ENCODE data around the gene LEPR. TPM values are rescaled to one million over a fixed set of nuclear protein-coding genes. Genes with fewer than 3 reads are reported as not detected.

LEPR gene
- total and polyA plus RNA-seq, 4 donors: 42.0 to 103 (median 72.7) TPM

DNA sequence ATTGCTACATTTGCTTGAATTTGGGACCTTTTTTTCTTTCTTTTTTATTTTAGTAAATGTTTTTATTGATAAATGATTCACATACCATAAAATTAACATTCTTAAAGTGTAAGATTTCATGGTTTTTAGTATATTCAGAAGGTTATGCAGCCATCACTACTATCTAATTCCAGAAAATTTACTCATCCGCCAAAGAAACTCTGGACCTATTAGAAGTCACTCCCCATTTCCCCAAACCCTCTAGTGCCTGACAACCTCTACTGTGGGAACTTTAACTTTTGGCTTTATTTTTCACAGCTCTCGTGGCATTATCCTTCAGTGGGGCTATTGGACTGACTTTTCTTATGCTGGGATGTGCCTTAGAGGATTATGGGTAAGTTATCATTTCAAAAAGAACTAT lies 4.5 kb downstream of the LEPR start:
- DNase-seq (ENCODE audit: low spot score): no peak
- no peak for TF ChIP-seq NR2F2 (IDR thresholded peaks at IDR 0.05)
- no peak for TF ChIP-seq HNF4G (IDR thresholded peaks at IDR 0.05)
- TF ChIP-seq YY1 (IDR thresholded peaks at IDR 0.05): no peak
- TF ChIP-seq SP1 (IDR thresholded peaks at IDR 0.05): no peak
- TF ChIP-seq GABPA (IDR thresholded peaks at IDR 0.05 in 1 of 2, conservative IDR thresholded peaks at IDR 0.05 in 1 of 2): no peak
- TF ChIP-seq, protein P1, sequence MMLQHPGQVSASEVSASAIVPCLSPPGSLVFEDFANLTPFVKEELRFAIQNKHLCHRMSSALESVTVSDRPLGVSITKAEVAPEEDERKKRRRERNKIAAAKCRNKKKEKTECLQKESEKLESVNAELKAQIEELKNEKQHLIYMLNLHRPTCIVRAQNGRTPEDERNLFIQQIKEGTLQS (IDR thresholded peaks at IDR 0.05): no peak
- no peak for TF ChIP-seq TAF1 (conservative IDR thresholded peaks at IDR 0.05)
- no peak for TF ChIP-seq JUND (IDR thresholded peaks at IDR 0.05)
- no peak for TF ChIP-seq EGR1 (IDR thresholded peaks at IDR 0.05; ENCODE audit: low read depth in 2 of 2)
- no peak for TF ChIP-seq FOXA2 (IDR thresholded peaks at IDR 0.05)
- no peak for TF ChIP-seq ZBTB33 (IDR thresholded peaks at IDR 0.05)
- TF ChIP-seq FOXA1 (IDR thresholded peaks at IDR 0.05): no peak
- H3K4me1 ChIP-seq (ENCODE audit: control insufficient read depth in 4 of 4, insufficient read depth in 4 of 4, low read length in 3 of 4): peaks cover 0 to 14% (median 9%) of the 10 kb centered on the region in 4 donors
- H3K36me3 ChIP-seq (ENCODE audit: control insufficient read depth in 4 of 4, insufficient read depth in 3 of 4, low read depth in 1 of 4, low read length in 3 of 4): peaks cover 2 to 19% (median 17%) of the 10 kb centered on the region in 4 donors
- no peak overlapping the region for H3K4me3 ChIP-seq (ENCODE audit: low read depth in 1 of 3, low read length in 3 of 3)
- WGBS: 96% methylated on average over 2 of the region's 2 CpGs
- no peaks in the 10 kb centered on the region for H3K27me3 ChIP-seq (ENCODE audit: control insufficient read depth in 4 of 4, insufficient read depth in 4 of 4, low read length in 3 of 4)
- H3K9ac ChIP-seq (ENCODE audit: low read depth in 1 of 2, low read length in 2 of 2): no peak overlapping the region
- no peak overlapping the region for H3K27ac ChIP-seq (ENCODE audit: low read depth in 1 of 2, low read length in 2 of 2)
- no peaks in the 10 kb centered on the region for H3K9me3 ChIP-seq (ENCODE audit: control insufficient read depth in 4 of 4, low read length in 3 of 4)

- H3K27ac ChIP-seq (ENCODE audit: low read depth in 1 of 2, low read length in 2 of 2): no peak overlapping the region
- H3K36me3 ChIP-seq (ENCODE audit: control insufficient read depth in 4 of 4, insufficient read depth in 3 of 4, low read depth in 1 of 4, low read length in 3 of 4): peaks cover 2 to 24% (median 19%) of the 10 kb centered on the region in 4 donors
Measured at GRCh38 chr1:65425697-65426096, 5.2 kb downstream of the LEPR start.

More at GRCh38 chr1:65425697-65426096, 5.2 kb downstream of the LEPR start:
- Histone ChIP-seq H3K4me1 (ENCODE audit: control insufficient read depth in 4 of 4, insufficient read depth in 4 of 4, low read length in 3 of 4) (peaks cover 0 to 14% (median 9%) of the 10 kb centered on the region in 4 donors), H3K9me3 (ENCODE audit: control insufficient read depth in 4 of 4, low read length in 3 of 4) (no peaks in the 10 kb centered on the region), H3K27me3 (ENCODE audit: control insufficient read depth in 4 of 4, insufficient read depth in 4 of 4, low read length in 3 of 4) (no peaks in the 10 kb centered on the region), H3K9ac (ENCODE audit: low read depth in 1 of 2, low read length in 2 of 2) (no peak overlapping the region), H3K4me3 (ENCODE audit: low read depth in 1 of 3, low read length in 3 of 3) (no peak overlapping the region)
- DNase-seq (ENCODE audit: low spot score): no peak
- TF ChIP-seq NR2F2 (IDR thresholded peaks at IDR 0.05): no peak
- TF ChIP-seq YY1 (IDR thresholded peaks at IDR 0.05): no peak
- TF ChIP-seq, protein P2, sequence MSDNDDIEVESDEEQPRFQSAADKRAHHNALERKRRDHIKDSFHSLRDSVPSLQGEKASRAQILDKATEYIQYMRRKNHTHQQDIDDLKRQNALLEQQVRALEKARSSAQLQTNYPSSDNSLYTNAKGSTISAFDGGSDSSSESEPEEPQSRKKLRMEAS (IDR thresholded peaks at IDR 0.05): no peak
- TF ChIP-seq GABPA (IDR thresholded peaks at IDR 0.05 in 1 of 2, conservative IDR thresholded peaks at IDR 0.05 in 1 of 2): no peak
- TF ChIP-seq, protein P3, sequence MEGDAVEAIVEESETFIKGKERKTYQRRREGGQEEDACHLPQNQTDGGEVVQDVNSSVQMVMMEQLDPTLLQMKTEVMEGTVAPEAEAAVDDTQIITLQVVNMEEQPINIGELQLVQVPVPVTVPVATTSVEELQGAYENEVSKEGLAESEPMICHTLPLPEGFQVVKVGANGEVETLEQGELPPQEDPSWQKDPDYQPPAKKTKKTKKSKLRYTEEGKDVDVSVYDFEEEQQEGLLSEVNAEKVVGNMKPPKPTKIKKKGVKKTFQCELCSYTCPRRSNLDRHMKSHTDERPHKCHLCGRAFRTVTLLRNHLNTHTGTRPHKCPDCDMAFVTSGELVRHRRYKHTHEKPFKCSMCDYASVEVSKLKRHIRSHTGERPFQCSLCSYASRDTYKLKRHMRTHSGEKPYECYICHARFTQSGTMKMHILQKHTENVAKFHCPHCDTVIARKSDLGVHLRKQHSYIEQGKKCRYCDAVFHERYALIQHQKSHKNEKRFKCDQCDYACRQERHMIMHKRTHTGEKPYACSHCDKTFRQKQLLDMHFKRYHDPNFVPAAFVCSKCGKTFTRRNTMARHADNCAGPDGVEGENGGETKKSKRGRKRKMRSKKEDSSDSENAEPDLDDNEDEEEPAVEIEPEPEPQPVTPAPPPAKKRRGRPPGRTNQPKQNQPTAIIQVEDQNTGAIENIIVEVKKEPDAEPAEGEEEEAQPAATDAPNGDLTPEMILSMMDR (IDR thresholded peaks at IDR 0.05; ENCODE audit: low read depth, low read length, missing input control): no peak
- TF ChIP-seq FOXA1 (IDR thresholded peaks at IDR 0.05): no peak
- no peak for TF ChIP-seq HNF4A (conservative IDR thresholded peaks at IDR 0.05)
- TF ChIP-seq RXRA (IDR thresholded peaks at IDR 0.05): no peak
- no peak for TF ChIP-seq SP1 (IDR thresholded peaks at IDR 0.05)
- TF ChIP-seq, protein P1 (IDR thresholded peaks at IDR 0.05): no peak
- no peak for TF ChIP-seq ZBTB33 (IDR thresholded peaks at IDR 0.05)
- TF ChIP-seq TAF1 (conservative IDR thresholded peaks at IDR 0.05): no peak
- TF ChIP-seq JUND (IDR thresholded peaks at IDR 0.05): no peak
- TF ChIP-seq FOXA2 (IDR thresholded peaks at IDR 0.05): no peak
- TF ChIP-seq, protein P4, sequence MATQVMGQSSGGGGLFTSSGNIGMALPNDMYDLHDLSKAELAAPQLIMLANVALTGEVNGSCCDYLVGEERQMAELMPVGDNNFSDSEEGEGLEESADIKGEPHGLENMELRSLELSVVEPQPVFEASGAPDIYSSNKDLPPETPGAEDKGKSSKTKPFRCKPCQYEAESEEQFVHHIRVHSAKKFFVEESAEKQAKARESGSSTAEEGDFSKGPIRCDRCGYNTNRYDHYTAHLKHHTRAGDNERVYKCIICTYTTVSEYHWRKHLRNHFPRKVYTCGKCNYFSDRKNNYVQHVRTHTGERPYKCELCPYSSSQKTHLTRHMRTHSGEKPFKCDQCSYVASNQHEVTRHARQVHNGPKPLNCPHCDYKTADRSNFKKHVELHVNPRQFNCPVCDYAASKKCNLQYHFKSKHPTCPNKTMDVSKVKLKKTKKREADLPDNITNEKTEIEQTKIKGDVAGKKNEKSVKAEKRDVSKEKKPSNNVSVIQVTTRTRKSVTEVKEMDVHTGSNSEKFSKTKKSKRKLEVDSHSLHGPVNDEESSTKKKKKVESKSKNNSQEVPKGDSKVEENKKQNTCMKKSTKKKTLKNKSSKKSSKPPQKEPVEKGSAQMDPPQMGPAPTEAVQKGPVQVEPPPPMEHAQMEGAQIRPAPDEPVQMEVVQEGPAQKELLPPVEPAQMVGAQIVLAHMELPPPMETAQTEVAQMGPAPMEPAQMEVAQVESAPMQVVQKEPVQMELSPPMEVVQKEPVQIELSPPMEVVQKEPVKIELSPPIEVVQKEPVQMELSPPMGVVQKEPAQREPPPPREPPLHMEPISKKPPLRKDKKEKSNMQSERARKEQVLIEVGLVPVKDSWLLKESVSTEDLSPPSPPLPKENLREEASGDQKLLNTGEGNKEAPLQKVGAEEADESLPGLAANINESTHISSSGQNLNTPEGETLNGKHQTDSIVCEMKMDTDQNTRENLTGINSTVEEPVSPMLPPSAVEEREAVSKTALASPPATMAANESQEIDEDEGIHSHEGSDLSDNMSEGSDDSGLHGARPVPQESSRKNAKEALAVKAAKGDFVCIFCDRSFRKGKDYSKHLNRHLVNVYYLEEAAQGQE (IDR thresholded peaks at IDR 0.05): no peak
- no peak for TF ChIP-seq RAD21 (IDR thresholded peaks at IDR 0.05)
- no peak for TF ChIP-seq HNF4G (IDR thresholded peaks at IDR 0.05)
- TF ChIP-seq EGR1 (IDR thresholded peaks at IDR 0.05; ENCODE audit: low read depth in 2 of 2): no peak
- 95% methylated on average over 3 of the region's 3 CpGs for WGBS

Data from liver (tissue), 9 donors.